K562 (cell line): Measurements from ENCODE around the gene SELENOF.

Experiments
- CTCF ChIP-seq, 3 experiments: IDR thresholded peaks in 2 of 3; conservative IDR thresholded peaks in 1 of 3; 2 replicates each; pipeline ENCODE4 v1.5.1; 2011 to 2012; ENCODE audit warnings: low read length in 3 of 3, mild to moderate bottlenecking in 3 of 3, control low read depth in 2 of 3, improper control_type of control experiment in 1 of 3, inconsistent platforms in 1 of 3, low read depth in 1 of 3, mixed read lengths in 1 of 3, moderate library complexity in 1 of 3; ENCODE audit not compliant: insufficient read depth in 2 of 3
- KLF1 ChIP-seq: fragments of 450-650 bp; IDR thresholded peaks from 2 replicates; pipeline ENCODE4 v1.6.1; 2016; ENCODE audit warnings: missing genetic modification characterization, missing compliant biosample characterization
- NFATC3 ChIP-seq: fragments of 450-650 bp; IDR thresholded peaks from 2 replicates; pipeline ENCODE4 v1.6.1; 2017; ENCODE audit warnings: mild to moderate bottlenecking
- TCF7L2 ChIP-seq: fragments of 150-350 bp; IDR thresholded peaks from 2 replicates; pipeline ENCODE4 v1.6.1; 2016; ENCODE audit warnings: low read depth, mild to moderate bottlenecking, low read length, moderate library complexity
- ZNF696 ChIP-seq: fragments of 250-450 bp; sonication (Bioruptor Pico); conservative IDR thresholded peaks from 2 replicates; pipeline ENCODE4 v1.4.0; 2020; ENCODE audit warnings: mild to moderate bottlenecking, moderate library complexity

- TF ChIP-seq TCF7L2 (no peak), ZNF696 (CRISPR knock-in tag) (no peak), NFATC3 (no peak), KLF1 (tag) (no peak), CTCF (IDR thresholded peaks at IDR 0.05 in 2 of 3, conservative IDR thresholded peaks at IDR 0.05 in 1 of 3; ENCODE audit: insufficient read depth in 2 of 3, low read depth in 1 of 3, low read length in 3 of 3) (no peak)
Measured at GRCh38 chr1:86841116-86841515, 72.8 kb downstream of the SELENOF start.
